ENCODE results near the gene TMPRSS7. TPM values are rescaled to one million over a fixed set of nuclear protein-coding genes. Genes with fewer than 3 reads are reported as not detected.
A peak's percentile ranks its signal among the peaks of the same experiment; 100 is the strongest.

TMPRSS7 gene
- total RNA-seq, 1 donor from 2014 or later, result not detected

GRCh38 chr3:112101916-112102315 lies 67.4 kb downstream of the TMPRSS7 start:
- DNase-seq (ENCODE audit: low spot score), result no peak

- no peak for DNase-seq (ENCODE audit: low spot score)
Observed at GRCh38 chr3:112104774-112105173, 70.2 kb downstream of the TMPRSS7 start.

GRCh38 chr3:112109322-112109721 lies 74.8 kb downstream of the TMPRSS7 start:
- peak; percentile 69 for DNase-seq (ENCODE audit: low spot score)

GRCh38 chr3:112111785-112112402 lies 77.4 kb downstream of the TMPRSS7 start:
- peak; percentile 60 for DNase-seq (ENCODE audit: low spot score)

GRCh38 chr3:112114576-112115160 lies 80.1 kb downstream of the TMPRSS7 start:
- DNase-seq (ENCODE audit: low spot score), result no peak

GRCh38 chr3:112115161-112115739 lies 80.7 kb downstream of the TMPRSS7 start:
- peak; percentile 82 for DNase-seq (ENCODE audit: low spot score)

GRCh38 chr3:112115806-112116383 lies 81.4 kb downstream of the TMPRSS7 start:
- DNase-seq (ENCODE audit: low spot score), result no peak

GRCh38 chr3:112116748-112117186 lies 82.2 kb downstream of the TMPRSS7 start:
- DNase-seq (ENCODE audit: low spot score), result no peak

GRCh38 chr3:112117415-112117814 lies 82.9 kb downstream of the TMPRSS7 start:
- no peak for DNase-seq (ENCODE audit: low spot score)

GRCh38 chr3:112117841-112118571 lies 83.5 kb downstream of the TMPRSS7 start:
- no peak for DNase-seq (ENCODE audit: low spot score)

GRCh38 chr3:112119962-112120836 lies 85.7 kb downstream of the TMPRSS7 start:
- no peak for DNase-seq (ENCODE audit: low spot score)

- DNase-seq (ENCODE audit: low spot score), result no peak
Observed at GRCh38 chr3:112121577-112122547, 87.3 kb downstream of the TMPRSS7 start.

GRCh38 chr3:112122870-112123269 lies 88.3 kb downstream of the TMPRSS7 start:
- DNase-seq (ENCODE audit: low spot score), result no peak

- DNase-seq (ENCODE audit: low spot score), result no peak
Observed at GRCh38 chr3:112123548-112123947, 89.0 kb downstream of the TMPRSS7 start.

- no peak for DNase-seq (ENCODE audit: low spot score)
Observed at GRCh38 chr3:112124907-112125607, 90.5 kb downstream of the TMPRSS7 start.

- peak; percentile 24 for DNase-seq (ENCODE audit: low spot score)
Observed at GRCh38 chr3:112126511-112126911, 92.0 kb downstream of the TMPRSS7 start.

GRCh38 chr3:112127522-112128494 lies 93.3 kb downstream of the TMPRSS7 start:
- DNase-seq (ENCODE audit: low spot score), result no peak
